CD1c-positive myeloid dendritic cell (primary cell): ENCODE measurements around the gene NRP2.

ENCODE experiments used
- DNase-seq: peaks from one replicate; pipeline ENCODE4 v3.0.0-alpha.2; 2016; ENCODE audit errors: extremely low spot score

NRP2 gene

DNA sequence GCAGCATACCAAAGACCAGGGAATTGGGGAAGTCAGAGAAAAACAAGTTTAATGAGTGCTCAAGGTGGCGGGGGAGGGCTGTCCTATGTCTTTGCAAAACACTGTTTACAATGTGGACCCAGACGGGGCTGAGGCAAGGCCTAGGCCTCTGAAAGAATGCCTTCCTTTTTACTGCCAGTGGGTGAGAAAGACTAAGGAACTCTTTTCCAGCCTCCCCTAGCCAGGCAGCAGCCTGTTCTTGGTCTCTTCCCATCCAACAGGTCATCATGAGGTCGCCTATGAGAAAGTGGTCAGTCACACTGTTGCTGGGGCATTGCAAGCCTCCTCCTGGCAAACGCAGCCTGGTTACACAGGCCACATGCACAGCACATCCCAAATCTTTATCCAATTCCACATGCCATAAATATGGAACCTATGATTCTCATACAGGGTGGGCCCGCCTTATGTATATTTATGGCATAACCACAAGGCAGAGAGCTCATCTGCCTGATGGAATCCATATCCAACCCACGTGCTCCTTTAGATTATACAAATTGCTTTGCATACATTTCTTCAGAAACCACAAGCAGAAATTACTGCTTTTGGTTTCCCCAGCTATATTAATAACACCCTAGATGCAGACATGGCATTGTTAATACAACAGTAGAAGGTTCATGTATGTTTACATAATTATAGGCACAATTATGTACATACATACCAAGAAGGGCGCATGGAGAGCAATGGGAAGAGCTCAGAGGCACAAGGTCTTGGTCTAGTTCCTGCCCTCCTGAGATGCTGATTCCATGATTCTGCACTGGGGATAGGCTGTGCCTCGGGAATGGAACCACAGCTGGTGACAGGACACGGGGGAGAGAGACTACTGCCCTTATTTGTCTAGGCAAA, 48.6 kb downstream of the NRP2 start:
- DNase-seq: peak; percentile 6

DNA sequence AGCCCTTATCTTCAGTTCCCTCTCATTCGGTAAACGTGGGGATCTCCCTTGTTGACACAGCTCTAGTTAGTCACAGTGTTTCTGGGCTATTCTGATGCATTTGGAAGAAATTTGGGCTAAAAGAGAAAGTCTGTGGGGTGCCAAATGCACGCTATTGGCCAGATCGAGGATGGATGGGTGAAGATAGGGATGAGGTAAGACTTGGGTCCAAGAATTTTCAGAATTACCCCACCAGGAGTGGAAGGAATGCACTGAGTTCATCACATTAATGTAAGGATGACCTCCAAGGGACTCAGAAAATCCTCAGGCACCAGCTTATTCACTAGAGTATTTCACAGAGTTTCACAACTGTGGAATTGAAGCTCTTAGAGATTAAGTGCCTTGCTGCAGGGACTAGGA, 49.3 kb downstream of the NRP2 start:
- DNase-seq: no peak

DNA sequence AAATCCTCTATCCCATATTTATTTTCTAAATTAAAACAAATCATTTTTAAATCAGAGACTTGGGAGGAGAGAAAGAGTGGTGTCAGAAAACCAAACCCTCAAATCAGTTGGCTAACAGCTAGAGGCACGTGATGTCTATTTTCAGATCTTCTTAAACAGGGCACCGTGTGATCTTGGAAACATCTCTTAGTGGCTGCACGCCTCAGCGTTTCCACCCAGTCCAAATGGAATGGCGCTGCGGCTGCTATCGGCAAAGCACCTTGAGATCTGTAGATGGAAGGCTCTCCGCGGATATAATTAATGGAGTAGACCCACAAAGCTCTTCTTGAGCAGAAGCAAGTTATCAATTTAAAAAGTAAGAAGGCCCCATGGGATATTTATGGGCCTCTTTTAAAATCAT, 50.0 kb downstream of the NRP2 start:
- DNase-seq: no peak

DNA sequence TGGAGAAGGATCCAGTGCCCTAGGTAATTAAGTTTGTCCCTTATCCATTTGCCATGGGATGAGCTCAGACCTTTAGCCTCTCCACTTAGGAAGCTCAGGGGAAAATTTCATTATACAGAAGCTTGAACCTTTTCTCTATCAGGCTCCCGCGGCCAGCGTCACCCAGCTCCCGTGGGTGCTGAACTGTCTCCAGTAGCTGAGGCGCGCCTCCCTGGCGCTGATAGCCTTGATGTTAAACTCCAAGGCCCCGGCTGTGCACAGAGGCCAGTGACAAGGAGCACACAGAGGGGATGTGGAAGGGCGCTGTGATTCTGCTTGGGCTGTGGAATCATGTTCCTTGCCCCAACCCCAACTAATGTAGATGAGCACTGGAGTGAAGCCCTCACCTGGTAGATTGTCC, 50.8 kb downstream of the NRP2 start:
- no peak for DNase-seq

DNA sequence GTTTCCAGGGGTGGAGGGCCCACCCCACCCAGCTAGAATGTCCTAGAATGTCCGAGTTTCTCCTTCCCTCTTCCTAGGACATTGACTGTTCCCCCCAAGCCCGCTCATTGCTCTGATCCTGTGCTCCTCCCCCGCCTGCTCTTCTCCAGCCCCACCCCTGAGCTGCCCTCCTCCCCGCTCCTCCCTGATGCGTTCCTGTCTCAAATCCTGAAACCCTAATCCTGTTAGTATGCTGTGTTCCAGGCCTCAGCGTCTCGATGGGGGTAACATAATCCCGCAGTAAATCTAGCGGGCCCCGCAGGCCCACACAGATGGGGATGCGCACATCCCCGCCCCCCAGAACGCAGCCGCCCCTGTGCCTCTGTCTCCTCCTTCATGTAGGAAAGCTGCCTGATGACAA, 51.3 kb downstream of the NRP2 start:
- no peak for DNase-seq

DNA sequence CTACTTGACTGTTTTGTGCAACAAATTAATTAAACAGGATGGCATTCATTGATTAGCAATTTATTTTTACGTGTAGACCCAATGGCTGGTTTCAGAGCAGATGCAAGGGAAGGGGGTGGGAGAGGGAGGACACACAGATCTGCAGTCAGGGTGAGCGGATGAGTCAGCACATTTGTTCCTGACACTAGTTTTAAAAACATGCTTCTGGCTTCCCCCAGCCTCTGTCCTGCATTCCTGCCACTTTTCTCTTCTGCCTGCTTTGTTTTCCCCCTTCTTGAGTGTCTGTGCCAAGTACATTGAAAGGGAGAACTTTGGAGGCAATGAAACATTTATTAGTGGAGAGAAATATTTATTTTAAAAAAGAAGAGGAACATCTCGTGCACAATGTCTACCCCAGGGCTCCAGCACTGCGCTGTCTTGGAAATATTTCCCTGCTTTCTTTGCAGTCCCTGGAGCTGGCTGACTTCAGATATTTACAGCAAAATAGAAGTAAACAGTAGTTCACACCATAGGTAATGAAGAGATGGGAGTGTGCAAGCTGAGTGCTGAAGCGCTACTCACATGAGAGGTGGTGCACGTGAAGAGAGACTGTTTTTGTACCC, 52.2 kb downstream of the NRP2 start:
- DNase-seq: no peak

DNA sequence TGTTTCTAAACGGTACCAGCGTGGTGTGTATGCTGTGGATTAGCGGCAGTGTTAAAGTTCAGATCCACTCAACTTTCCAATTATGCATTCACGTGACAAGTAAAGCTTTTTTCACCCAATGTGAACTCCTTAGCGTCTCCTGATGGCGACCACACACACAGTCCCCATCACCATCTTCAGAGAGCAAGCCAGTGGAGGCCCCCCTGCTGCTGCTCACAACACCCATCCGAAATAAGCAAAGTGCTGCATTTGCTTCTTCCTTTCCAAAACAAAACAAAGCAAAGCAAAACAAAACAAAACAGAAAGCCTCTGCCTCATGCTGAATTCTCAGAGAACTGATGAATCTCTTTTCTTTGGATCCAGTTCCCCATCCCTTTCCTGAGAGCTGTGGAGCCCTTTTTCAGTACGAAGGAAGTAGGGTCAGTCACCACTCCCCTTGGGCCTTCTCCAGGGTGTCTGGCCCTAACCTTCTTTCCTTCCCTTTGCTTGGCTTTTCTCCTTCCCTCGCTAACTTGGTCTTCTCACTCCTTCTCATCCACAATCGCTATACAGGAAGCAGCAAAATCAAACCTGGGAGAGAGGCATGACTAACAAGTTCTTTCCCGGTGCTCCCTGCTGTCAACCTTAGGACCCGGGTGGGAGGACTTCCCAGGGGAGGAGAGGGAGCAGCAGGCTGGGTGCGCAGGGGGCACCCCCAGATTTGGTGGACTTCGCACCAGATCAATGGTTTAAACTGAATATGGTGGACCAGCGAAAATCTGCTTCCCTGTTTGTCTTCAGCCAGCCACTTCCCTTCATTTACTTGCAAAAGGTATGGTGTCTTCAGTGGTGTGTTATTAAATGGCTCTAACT, 56.0 kb downstream of the NRP2 start:
- no peak for DNase-seq

DNA sequence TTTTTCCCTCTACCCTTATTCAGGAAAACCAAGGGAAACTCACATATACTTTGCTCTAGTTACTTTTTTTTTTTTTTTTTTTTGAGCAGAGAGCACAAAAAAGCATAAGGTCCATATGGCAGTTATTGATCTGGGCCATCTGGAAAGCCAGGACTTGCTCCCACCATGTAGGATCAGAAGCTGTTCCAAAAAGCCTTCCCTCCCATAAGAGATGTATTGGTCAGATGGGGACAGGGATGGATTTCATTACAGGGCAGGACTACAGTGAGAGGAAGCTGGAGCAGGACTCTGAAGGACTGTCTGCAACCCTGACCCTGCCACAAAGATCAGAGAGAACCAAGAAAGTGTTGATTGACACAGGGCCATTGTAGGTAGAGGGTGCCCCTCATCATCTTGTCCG, 57.3 kb downstream of the NRP2 start:
- DNase-seq: no peak

DNA sequence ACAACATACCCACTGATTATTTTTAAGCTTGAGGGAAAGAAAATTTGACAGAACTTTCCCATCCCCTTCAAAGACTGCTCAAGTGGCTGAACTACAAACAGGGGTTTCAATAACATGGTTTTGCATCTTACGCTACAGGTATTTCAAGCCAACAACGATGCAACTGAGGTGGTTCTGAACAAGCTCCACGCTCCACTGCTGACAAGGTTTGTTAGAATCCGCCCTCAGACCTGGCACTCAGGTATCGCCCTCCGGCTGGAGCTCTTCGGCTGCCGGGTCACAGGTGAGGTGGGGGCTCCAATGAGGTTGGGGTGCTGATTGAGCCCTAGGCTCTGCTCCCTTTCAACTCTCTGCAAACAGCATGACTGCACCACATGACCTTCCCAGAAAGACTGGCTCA, 58.1 kb downstream of the NRP2 start:
- no peak for DNase-seq

DNA sequence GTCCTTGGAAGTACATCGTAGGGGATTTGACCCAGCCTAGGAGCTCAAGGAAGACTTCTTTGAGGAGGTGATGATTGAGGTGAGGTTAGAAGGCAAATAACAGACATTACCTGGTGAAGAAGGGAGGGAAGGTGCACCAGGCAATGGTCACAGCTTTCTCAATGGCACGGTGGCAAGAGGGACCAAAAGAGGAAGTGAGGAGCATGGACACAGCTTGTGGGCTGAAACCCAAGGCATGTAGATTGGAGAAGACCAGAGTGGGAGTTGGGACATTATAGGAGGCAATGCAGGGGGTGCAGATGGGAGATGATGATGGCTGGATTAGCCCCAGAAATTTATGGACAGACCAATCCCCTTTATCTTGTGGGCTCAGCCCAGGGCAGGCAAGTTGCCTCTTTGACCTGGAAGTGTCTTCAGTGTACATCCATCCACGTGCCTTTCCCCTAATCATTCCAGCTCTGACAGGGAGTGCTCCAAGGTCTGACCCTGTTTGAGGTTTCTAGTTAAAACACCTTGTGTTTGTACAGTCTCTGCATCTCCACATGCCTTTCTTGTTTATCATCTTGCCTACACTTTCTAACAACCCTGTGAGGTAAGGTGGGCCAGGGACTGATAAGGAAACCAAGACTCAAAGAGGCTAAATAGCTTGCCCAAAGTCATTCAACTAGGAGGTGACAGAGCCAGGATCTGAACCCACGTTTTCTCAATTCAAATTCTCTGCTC, 59.1 kb downstream of the NRP2 start:
- no peak for DNase-seq

DNA sequence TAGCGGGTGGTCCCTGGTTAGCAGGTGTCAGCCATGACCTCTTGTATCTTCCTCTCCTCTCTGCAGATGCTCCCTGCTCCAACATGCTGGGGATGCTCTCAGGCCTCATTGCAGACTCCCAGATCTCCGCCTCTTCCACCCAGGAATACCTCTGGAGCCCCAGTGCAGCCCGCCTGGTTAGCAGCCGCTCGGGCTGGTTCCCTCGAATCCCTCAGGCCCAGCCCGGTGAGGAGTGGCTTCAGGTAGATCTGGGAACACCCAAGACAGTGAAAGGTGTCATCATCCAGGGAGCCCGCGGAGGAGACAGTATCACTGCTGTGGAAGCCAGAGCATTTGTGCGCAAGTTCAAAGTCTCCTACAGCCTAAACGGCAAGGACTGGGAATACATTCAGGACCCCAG, 60.8 kb downstream of the NRP2 start:
- no peak for DNase-seq

DNA sequence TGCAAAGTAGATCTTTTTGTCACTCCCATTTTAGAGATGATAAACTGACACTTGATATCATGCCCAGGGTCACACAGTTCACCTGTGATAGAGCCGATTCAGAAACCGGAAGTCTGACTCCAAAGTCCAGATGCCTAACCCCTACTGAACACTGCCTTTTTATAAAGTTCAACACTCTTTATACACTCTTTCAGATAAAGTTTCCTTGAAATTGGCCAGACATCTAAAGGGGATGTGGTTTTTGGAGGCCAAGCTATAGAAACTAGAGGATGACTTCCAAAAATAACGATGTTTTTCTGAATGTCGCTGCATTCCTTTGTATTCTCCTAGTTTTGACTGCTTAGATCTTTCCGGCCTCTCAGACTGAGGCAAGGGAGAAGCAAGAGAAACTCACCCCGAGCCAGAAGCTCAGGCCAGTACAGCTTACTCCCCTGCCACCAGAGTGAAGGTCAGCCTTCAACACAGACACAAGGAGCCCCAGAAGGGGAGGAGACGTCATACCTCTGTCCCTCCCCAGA, 61.8 kb downstream of the NRP2 start:
- no peak for DNase-seq

DNA sequence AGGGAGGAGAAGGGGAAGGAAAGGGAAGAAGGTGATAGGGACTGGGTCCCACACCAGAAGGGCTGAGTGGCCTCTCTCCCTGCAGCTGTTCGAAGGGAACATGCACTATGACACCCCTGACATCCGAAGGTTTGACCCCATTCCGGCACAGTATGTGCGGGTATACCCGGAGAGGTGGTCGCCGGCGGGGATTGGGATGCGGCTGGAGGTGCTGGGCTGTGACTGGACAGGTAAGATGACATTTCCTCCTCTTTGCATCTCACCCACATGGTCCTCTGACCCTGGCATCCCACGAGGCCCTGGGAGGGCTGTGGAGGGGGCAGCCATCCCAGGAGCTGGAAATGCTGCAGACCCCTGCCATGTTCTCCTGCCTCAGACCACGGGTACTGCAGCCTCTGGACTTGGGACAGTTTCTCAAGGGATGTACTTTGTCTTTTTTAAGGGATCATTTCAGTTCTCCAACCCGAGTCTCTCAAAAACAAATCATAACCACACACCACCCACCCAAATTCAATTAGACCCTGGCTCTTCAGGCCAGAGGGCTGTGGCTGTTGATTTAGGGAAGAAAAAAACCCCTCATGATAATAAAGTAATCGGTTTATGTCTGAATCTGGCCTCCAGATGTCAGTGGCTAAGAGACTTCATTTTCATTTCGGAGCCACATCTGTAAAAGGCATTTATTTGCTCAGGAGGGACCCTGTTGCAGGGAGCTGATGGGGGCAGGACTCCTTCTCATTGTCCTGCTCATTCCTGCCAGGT, 63.5 kb downstream of the NRP2 start:
- DNase-seq: no peak

DNA sequence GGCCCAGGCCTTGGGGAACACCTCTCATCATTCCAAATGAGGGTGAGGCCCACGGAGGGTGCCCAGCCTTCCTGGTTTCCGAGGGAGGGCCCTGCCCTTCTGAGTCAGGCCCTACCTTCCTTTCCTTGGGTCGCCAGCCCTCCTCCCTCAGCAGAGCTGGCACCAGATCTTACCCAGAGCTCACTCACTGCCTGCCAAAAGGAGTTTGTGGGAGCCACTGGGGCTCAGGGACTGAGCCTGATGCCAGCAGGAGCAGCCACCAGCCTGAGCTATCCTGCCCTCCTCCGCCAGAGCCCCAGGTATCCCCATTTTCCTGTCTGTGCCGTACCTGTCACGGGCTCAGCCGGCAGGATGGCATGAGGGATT, 64.1 kb downstream of the NRP2 start:
- no peak for DNase-seq

DNA sequence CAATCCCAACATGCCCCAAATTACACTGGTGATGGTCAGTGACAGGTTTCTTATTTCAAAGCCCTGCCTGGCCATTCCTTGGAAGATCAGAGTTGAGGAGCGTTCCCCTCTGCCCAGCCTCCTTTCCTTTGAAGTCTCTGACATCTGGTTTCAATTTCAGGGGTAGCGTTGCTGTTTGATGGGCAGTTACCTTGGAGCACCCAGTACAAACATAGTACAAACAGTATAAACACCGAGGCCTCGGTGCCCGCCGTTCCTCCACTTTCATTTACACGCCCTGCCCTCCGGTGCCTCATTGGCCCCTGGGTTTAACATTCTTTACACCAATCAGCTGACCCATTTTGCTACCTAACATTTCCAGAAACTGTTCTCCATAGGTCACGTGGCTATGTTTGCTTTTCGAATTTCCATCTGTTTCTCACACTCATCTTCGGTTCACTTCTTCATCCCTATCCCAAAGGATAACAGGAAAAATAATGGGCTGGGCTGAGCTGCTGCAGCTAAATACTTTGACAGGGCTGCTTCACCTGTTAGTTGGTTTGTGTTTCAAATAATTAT, 65.6 kb downstream of the NRP2 start:
- DNase-seq: no peak

DNA sequence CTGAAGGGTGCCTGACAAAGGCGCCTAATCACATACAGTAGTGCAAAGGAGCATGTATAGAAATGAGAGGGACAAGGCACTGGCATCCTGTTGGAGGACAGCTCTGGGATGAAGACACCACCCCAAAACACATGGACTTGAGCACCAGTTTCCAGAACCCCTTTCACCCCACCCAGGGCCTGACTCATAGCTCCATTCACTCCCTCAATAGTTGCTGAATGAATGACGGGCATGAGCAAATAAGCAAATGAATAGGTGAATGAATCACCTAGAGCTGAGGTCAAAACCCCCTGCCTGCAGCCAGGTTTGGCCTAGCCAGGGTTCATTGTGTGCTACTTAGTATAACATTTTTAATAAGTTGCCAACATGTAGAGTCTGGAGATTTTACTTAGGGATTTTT, 66.3 kb downstream of the NRP2 start:
- no peak for DNase-seq

DNA sequence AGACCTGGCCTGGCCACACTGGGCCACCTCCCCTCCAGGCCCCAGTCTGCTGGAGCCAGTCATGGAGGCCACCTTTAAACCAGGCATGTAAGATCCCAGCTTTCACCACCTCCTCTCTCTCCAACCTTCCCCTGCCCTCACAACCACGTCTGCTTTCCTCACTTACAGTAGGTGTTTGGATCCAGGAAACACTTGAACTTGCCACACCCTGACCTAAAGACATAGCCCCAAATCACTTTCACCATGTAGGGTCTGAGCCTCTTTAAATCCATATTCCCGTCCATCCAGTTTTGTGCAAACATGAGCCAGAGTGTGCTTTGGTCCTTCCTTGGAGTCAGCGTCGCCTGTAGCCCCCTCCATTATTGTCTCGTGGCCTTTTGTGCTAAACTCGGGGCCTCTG, 66.8 kb downstream of the NRP2 start:
- DNase-seq: no peak

DNA sequence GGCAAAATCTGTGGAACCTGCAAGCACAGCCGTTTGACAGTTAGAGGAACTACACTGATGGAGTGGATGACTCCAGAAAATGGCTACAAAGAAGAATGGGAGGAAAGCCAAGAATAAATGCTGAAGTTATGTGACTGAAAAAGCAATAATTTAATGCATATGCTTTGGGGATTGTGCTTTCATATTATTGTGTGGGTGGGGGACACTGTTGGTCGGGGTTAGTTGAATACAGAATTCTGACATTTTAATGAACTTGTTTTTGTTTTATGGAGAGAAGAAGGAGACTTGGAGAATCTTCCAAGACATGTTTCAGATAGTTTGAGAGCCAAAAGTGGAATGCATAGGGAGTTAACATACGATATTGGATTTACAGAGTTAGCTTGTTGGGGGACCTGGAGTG, 68.5 kb downstream of the NRP2 start:
- no peak for DNase-seq

DNA sequence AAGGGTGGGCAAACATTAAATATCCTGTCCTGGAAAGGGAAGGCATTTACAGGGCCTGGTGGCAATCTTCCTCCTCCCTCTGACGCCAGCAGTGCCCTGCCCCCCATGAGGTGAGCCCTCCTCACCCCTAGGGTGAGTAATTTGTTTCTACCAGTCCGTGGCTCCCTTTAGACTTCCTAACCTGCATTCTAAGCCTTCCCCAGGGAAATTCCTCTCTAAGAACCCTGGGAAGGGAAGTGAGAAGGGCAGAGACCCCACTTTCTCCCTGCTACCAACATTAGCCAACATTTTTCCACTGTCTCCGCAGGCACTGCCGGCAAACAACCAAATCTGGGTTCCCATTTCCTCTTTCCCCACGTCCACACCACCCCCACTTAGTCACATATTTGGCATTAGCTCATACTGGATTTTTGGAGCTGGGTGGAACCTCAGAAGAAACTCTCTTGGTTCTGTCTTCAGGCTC, 69.3 kb downstream of the NRP2 start:
- peak; percentile 48 for DNase-seq

DNA sequence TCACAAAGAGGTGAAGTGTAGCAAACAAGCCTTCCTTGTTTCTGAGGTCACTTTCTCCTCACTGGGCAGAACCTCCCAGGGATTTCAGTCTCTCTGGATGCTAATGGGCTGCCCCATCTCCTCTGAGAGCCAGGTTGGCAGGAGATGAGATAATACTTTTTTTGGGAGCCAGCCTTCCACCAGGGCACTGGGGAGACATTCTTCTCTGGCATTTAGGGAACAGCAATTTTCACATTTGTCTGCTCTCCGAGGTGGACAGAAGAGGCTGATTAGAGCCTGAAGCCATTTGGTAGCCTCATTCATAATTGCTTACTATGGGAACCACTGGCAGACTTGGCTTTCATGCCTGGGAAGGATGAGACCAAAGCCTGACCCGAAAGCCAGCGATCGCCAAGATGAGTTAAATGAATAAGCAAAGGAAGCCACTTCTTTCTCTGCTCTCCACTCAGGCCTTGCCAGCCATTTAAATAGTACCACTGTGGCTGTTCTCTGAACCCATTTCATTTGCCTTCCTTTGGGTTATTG, 70.1 kb downstream of the NRP2 start:
- DNase-seq: no peak
